HAP-1 (cell line): ENCODE measurements around the gene PSORS1C1.
A peak's percentile ranks its signal among the peaks of the same experiment; 100 is the strongest.

Source experiments
- DNase-seq, 2 experiments: peaks; one replicate each; pipeline ENCODE4 v3.0.0-alpha.2; 2016 to 2020; ENCODE audit warnings: low spot score in 2 of 2
- H3K27me3 ChIP-seq: fragments of 250-450 bp; sonication (Bioruptor Pico); 2 replicates; pipeline ENCODE4 v1.5.1; 2020; ENCODE audit warnings: low read depth, mild to moderate bottlenecking, moderate library complexity
- H3K36me3 ChIP-seq: fragments of 250-450 bp; sonication (Bioruptor Pico); replicated peaks from 2 replicates; pipeline ENCODE4 v1.5.1; 2020; ENCODE audit warnings: mild to moderate bottlenecking
- H3K4me1 ChIP-seq: fragments of 250-450 bp; sonication (Bioruptor Pico); 2 replicates; pipeline ENCODE4 v1.5.1; 2020; ENCODE audit warnings: mild to moderate bottlenecking
- H3K4me3 ChIP-seq: fragments of 250-450 bp; sonication (Bioruptor Pico); 2 replicates; pipeline ENCODE4 v1.5.1; 2020; ENCODE audit warnings: mild to moderate bottlenecking, moderate library complexity
- H3K9me3 ChIP-seq: fragments of 250-450 bp; sonication (Bioruptor Pico); 2 replicates; pipeline ENCODE4 v1.5.1; 2020; ENCODE audit warnings: mild to moderate bottlenecking, moderate library complexity
- in situ Hi-C: fragments of 300-500 bp; cut with MboI; formaldehyde crosslinking; loops from 3 replicates; pipeline ENCODE4 v1.14.3; 2020; ENCODE audit warnings: low sequenced_read_pairs, inconsistent platforms, mixed read lengths

The PSORS1C1 gene

GRCh38 chr6:31107052-31107451 lies 7.5 kb upstream of the PSORS1C1 start:
- Histone ChIP-seq H3K4me1 (no peaks in the 10 kb centered on the region), H3K4me3 (no peak overlapping the region), H3K36me3 (no peaks in the 10 kb centered on the region), H3K27me3 (peaks cover 8% of the 10 kb centered on the region), H3K9me3 (no peaks in the 10 kb centered on the region)
- DNase-seq: no peak
- in situ Hi-C loops: no loop called here

GRCh38 chr6:31110825-31111582 lies 3.6 kb upstream of the PSORS1C1 start:
- H3K4me1 ChIP-seq: no peaks in the 10 kb centered on the region
- H3K27me3 ChIP-seq: peaks cover 8% of the 10 kb centered on the region
- H3K36me3 ChIP-seq: no peaks in the 10 kb centered on the region
- H3K4me3 ChIP-seq: no peak overlapping the region
- in situ Hi-C loops: no loop called here
- no peak for DNase-seq
- H3K9me3 ChIP-seq: no peaks in the 10 kb centered on the region

GRCh38 chr6:31111712-31112111 lies 2.9 kb upstream of the PSORS1C1 start:
- Histone ChIP-seq H3K4me1 (no peaks in the 10 kb centered on the region), H3K27me3 (peaks cover 8% of the 10 kb centered on the region), H3K9me3 (no peaks in the 10 kb centered on the region), H3K36me3 (no peaks in the 10 kb centered on the region), H3K4me3 (no peak overlapping the region)
- in situ Hi-C loops: no loop called here
- no peak for DNase-seq

- Histone ChIP-seq H3K4me1 (no peaks in the 10 kb centered on the region), H3K27me3 (peaks cover 8% of the 10 kb centered on the region), H3K4me3 (no peak within 1 kb of the TSS), H3K9me3 (no peaks in the 10 kb centered on the region), H3K36me3 (no peaks in the 10 kb centered on the region)
- in situ Hi-C loops: no loop called here
- no peak for DNase-seq
These were observed 2.1 kb upstream of the PSORS1C1 start, which contains the start of gene C6orf15 for GRCh38 chr6:31112478-31112877. Gene C6orf15 (minus strand): TSS chr6:31112575. CDS start chr6:31112555, 20 bp downstream.

- in situ Hi-C loops: no loop called here
- peaks cover 8% of the 10 kb centered on the region for H3K27me3 ChIP-seq
- no peak for DNase-seq
These were observed 599 bp upstream of the PSORS1C1 start for GRCh38 chr6:31113861-31114540.

GRCh38 chr6:31114970-31115849 lies 610 bp downstream of the PSORS1C1 start:
- H3K4me1 ChIP-seq: no peaks in the 10 kb centered on the region
- DNase-seq: peak; percentile 29 to 33
- no peaks in the 10 kb centered on the region for H3K36me3 ChIP-seq
- peaks cover 4% of the 10 kb centered on the region for H3K27me3 ChIP-seq
- in situ Hi-C loops: no loop called here
- no peaks in the 10 kb centered on the region for H3K9me3 ChIP-seq
- H3K4me3 ChIP-seq: no peak overlapping the region

More at GRCh38 chr6:31113861-31114540, 599 bp upstream of the PSORS1C1 start:
- no peaks in the 10 kb centered on the region for H3K9me3 ChIP-seq
- H3K36me3 ChIP-seq: no peaks in the 10 kb centered on the region
- no peaks in the 10 kb centered on the region for H3K4me1 ChIP-seq
- H3K4me3 ChIP-seq: no peak overlapping the region

- Histone ChIP-seq H3K9me3 (no peaks in the 10 kb centered on the region), H3K27me3 (no peaks in the 10 kb centered on the region), H3K4me3 (no peak overlapping the region), H3K4me1 (no peaks in the 10 kb centered on the region), H3K36me3 (no peaks in the 10 kb centered on the region)
- DNase-seq: no peak
- in situ Hi-C loops: no loop called here
These were observed 1.5 kb downstream of the PSORS1C1 start for GRCh38 chr6:31115941-31116560.

- no peak for DNase-seq
- in situ Hi-C loops: no loop called here
- Histone ChIP-seq H3K4me1 (no peaks in the 10 kb centered on the region), H3K36me3 (no peaks in the 10 kb centered on the region), H3K27me3 (no peaks in the 10 kb centered on the region), H3K9me3 (no peaks in the 10 kb centered on the region), H3K4me3 (no peak overlapping the region)
These were observed 2.2 kb downstream of the PSORS1C1 start for GRCh38 chr6:31116661-31117385.

GRCh38 chr6:31118178-31118577 lies 3.6 kb downstream of the PSORS1C1 start:
- H3K4me1 ChIP-seq: no peaks in the 10 kb centered on the region
- no peak for DNase-seq
- no peak overlapping the region for H3K4me3 ChIP-seq
- in situ Hi-C loops: no loop called here
- no peaks in the 10 kb centered on the region for H3K9me3 ChIP-seq
- no peaks in the 10 kb centered on the region for H3K27me3 ChIP-seq
- no peaks in the 10 kb centered on the region for H3K36me3 ChIP-seq

GRCh38 chr6:31120151-31120915 lies 5.7 kb downstream of the PSORS1C1 start, which contains the start of gene CDSN:
Gene CDSN (minus strand): TSS chr6:31120446. CDS start chr6:31120419, 27 bp downstream.
- H3K4me1 ChIP-seq: no peaks in the 10 kb centered on the region
- no peaks in the 10 kb centered on the region for H3K36me3 ChIP-seq
- H3K27me3 ChIP-seq: no peaks in the 10 kb centered on the region
- no peaks in the 10 kb centered on the region for H3K9me3 ChIP-seq
- DNase-seq: no peak
- in situ Hi-C loops: no loop called here
- H3K4me3 ChIP-seq: no peak within 1 kb of the TSS

GRCh38 chr6:31121131-31121790 lies 6.7 kb downstream of the PSORS1C1 start:
- H3K27me3 ChIP-seq: no peaks in the 10 kb centered on the region
- in situ Hi-C loops: no loop called here
- DNase-seq: no peak
- H3K36me3 ChIP-seq: no peaks in the 10 kb centered on the region
- H3K4me3 ChIP-seq: no peak overlapping the region
- no peaks in the 10 kb centered on the region for H3K4me1 ChIP-seq
- H3K9me3 ChIP-seq: no peaks in the 10 kb centered on the region
